AML-193 (cell line): ENCODE measurements around the gene LINGO3.
"Not testable (repeated sequence)": the region's sequence is repeated elsewhere in the genome, so short reads cannot be mapped to it uniquely, and the experiment has no call there.

Experiments used
- DNase-seq, 2 experiments: peaks; one replicate each; lab custom pipeline; 2025; lab: John Stamatoyannopoulos, UW

Gene LINGO3

GRCh38 chr19:2308114-2308556 is at the start of gene LINGO3:
Gene LINGO3 (minus strand): TSS chr19:2308154. CDS start chr19:2291776, 16,378 bp downstream.
- DNase-seq: no peak

GRCh38 chr19:2356036-2356646 is 48.2 kb upstream of the LINGO3 start:
- no peak for DNase-seq

- DNase-seq: no peak
These were observed 47.4 kb upstream of the LINGO3 start for GRCh38 chr19:2355168-2356035.

- no peak for DNase-seq
These were observed 46.7 kb upstream of the LINGO3 start for GRCh38 chr19:2354670-2355069.

GRCh38 chr19:2353887-2354592 is 46.1 kb upstream of the LINGO3 start:
- DNase-seq: no peak

GRCh38 chr19:2353159-2353886 is 45.4 kb upstream of the LINGO3 start:
- no peak for DNase-seq

- DNase-seq: no peak
These were observed 44.2 kb upstream of the LINGO3 start for GRCh38 chr19:2352121-2352520.

GRCh38 chr19:2351591-2351990 is 43.6 kb upstream of the LINGO3 start:
- no peak for DNase-seq

GRCh38 chr19:2350656-2351055 is 42.7 kb upstream of the LINGO3 start:
- DNase-seq: no peak

- DNase-seq: not testable (repeated sequence)
These were observed 41.9 kb upstream of the LINGO3 start for GRCh38 chr19:2349818-2350217.

- DNase-seq: no peak
These were observed 38.1 kb upstream of the LINGO3 start for GRCh38 chr19:2345794-2346663.

- no peak for DNase-seq
These were observed 37.1 kb upstream of the LINGO3 start for GRCh38 chr19:2345076-2345475.

GRCh38 chr19:2344381-2344870 is 36.5 kb upstream of the LINGO3 start:
- no peak for DNase-seq

- no peak for DNase-seq
These were observed 35.5 kb upstream of the LINGO3 start for GRCh38 chr19:2343289-2343982.

GRCh38 chr19:2342656-2343288 is 34.8 kb upstream of the LINGO3 start:
- DNase-seq: no peak

- DNase-seq: no peak
These were observed 34.0 kb upstream of the LINGO3 start for GRCh38 chr19:2341982-2342381.

- DNase-seq: no peak
These were observed 33.3 kb upstream of the LINGO3 start for GRCh38 chr19:2341244-2341751.

GRCh38 chr19:2340496-2341243 is 32.7 kb upstream of the LINGO3 start:
- DNase-seq: no peak
